NCI-H2171 (cell line): ENCODE data around the gene MAGI2.
"Not testable (repeated sequence)": the region's sequence is repeated elsewhere in the genome, so short reads cannot be mapped to it uniquely, and the experiment has no call there.

Source experiments
- DNase-seq: peaks from one replicate; lab custom pipeline; 2025; lab: John Stamatoyannopoulos, UW

Gene MAGI2

DNA sequence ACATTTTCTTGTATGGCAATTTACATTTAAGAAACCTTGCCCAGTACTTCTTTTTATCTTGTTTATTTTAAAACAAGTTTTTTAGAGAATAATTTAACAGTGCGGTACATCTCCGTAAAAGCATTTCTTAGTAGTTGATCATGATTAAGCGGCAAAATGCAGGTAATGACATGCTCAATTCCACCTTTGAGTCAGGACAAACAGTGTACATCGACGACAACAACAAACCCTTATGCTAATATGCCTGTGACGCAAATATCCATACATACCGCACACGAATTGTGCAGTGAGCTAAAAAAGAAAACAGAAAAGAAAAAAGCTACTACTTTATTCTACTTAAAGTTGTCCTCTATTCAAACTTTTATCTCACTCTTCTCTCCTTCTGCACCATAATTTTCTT, 1.9 kb downstream of the MAGI2 start:
- no peak for DNase-seq

DNA sequence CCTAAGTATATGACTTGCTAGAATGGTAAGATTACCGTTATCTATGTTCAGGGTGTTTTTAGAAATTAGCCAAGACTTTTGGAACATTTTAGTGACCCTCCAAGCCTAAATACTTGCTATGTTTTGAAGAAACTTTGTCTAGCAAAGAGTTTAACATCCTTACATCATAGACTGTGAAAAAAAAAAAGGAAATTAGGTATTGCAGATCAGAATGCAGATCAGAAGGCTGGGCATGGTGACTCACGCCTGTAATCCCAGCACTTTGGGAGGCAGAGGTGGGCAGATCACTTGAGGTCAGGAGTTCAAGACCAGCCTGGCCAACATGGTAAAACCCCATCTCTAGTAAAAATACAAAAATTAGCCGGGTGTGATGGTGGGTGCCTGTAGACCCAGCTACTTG, 10.7 kb downstream of the MAGI2 start:
- not testable (repeated sequence) for DNase-seq

GRCh38 chr7:79436378-79436777, 17.1 kb downstream of the MAGI2 start:
- no peak for DNase-seq

GRCh38 chr7:79434867-79435266, 18.6 kb downstream of the MAGI2 start:
- no peak for DNase-seq

DNA sequence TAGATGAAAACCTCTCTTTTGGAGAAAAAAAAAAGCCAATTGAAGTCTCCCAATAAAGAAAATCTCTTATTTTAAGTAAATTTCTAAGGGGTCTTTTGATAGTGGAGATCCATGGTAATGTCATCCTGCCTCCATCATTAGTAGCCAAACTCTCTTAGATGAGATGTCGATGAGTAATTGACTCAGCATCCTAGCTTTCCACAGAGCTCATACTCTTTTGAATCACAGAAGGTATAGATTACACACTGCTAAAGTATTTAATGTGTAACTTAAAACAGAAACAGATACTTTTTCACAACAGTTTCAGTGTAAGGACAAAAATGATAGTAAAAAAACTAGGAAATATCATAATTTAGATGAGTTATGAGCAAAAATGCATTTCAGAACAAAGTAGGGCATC, 19.4 kb downstream of the MAGI2 start:
- DNase-seq = no peak

GRCh38 chr7:79430391-79430790, 23.1 kb downstream of the MAGI2 start:
- DNase-seq = no peak

- DNase-seq = no peak
Measured at GRCh38 chr7:79425665-79426064, 27.8 kb downstream of the MAGI2 start.

DNA sequence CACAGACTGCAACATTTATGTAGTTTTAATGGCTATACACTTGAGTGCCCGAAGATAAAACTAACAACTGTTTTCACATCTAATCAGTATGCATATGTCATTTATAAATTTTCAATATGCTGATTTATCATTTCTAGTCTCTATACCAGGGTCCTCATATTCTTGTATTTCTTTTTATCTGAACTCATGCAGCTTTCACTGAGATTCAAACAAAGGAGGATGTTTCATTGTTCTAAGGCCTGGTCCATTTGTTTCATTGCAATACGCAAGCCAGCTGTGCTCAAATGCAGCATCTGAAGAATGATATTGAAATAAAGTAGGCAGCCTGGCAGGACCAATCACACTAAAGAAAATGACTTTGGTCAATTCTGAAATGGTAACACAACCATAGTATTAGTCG, 31.7 kb downstream of the MAGI2 start:
- no peak for DNase-seq

- DNase-seq = no peak
Measured at GRCh38 chr7:79420464-79420863, 33.0 kb downstream of the MAGI2 start.

DNA sequence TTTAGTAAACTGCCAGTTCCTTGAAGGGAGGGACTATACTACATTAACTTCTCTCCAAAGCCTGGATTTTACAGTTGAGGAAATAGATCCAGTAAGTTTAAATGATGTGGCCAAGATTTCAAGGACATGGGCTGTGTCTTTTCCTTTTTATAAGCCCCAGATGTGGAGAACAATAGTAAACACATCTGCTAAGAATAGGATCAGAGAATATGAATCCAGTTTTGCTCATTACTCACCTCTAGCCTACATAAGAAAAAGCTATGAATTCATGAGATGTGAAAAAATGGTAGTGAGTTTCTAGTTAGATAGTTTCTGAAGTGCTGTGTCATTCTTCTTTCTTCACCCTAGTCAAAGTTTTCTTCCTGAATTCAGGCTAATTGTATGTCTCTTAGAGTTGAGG, 38.6 kb downstream of the MAGI2 start:
- no peak for DNase-seq

GRCh38 chr7:79412915-79413314, 40.6 kb downstream of the MAGI2 start:
- DNase-seq = no peak

- DNase-seq = no peak
Measured at GRCh38 chr7:79412438-79412837, 41.0 kb downstream of the MAGI2 start.

GRCh38 chr7:79410345-79410744, 43.1 kb downstream of the MAGI2 start:
- no peak for DNase-seq

DNA sequence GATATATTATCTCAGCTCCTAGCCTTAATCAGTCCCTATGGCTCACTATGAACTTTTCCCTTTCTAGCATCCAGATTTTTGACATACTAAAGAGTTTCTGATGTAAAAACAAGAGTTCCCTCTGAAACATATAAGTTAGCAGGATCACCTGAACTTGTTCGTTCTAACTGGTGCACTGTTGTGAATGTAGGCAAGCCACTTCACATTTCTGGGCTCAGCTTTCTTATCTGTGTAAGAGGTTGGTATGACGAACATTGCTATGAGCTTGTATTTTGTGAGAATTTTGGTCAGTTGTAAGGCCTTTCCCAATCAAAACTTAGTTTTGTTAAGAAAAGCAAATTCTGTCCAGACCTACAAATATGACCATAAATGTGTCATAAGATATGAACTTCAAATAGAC, 46.1 kb downstream of the MAGI2 start:
- no peak for DNase-seq

- no peak for DNase-seq
Measured at GRCh38 chr7:79406371-79406770, 47.1 kb downstream of the MAGI2 start.

GRCh38 chr7:79405368-79405767, 48.1 kb downstream of the MAGI2 start:
- no peak for DNase-seq

DNA sequence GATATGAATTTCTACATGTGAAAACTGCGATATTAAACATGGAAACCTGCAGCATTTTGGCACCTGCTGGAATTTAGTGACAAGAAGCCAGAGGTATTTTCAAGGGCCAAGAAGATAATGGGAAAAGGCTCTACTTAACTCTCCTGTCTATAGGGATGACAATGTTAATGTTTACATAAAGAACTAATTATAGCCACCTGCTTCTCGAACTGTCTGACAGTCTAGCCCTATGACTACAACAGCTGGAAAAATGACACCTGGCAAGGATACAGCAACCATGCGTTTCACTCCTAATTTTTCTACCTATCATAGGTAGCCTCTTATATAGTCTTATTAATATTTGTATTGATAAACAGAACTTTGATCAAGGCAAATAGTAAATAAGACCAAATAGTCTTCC, 49.6 kb downstream of the MAGI2 start:
- peak; percentile 9 for DNase-seq

DNA sequence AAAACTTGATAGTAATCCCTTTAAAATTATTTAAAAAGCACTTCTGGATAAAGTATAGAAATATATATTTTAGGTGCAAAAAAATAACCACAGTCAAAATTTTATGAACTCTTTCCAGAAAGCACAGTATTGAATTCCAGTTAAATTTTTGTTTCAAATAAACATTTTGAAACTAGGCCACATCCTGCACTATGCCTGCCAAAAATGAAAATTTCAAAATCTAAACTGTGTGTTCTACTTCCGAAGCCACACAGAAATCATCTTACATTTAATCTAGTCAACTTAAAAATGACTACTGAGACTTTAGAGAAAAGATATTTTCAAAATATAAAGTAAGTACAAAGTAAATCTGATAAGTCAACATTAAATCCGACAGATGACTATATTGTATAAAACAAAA, 50.0 kb downstream of the MAGI2 start:
- DNase-seq = no peak

DNA sequence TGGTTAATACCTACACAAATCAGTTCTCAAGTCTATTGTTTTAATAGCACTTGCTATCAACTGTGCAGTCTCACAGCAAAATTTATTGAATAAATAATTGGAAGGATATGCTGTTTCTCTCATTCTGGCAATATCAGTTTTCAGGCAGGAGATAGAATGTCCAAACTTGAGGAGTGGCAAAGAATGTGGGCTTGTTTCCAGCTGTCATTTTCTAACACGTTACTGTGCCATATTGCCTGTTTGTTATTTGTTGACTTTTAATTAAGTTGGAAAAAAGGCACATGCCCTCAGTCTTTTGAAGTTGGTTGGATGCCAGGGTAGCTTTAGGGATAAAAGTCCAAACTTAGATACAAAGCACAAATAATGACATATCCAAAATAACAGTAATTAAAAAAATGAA, 52.2 kb downstream of the MAGI2 start:
- peak; percentile 66 for DNase-seq

DNA sequence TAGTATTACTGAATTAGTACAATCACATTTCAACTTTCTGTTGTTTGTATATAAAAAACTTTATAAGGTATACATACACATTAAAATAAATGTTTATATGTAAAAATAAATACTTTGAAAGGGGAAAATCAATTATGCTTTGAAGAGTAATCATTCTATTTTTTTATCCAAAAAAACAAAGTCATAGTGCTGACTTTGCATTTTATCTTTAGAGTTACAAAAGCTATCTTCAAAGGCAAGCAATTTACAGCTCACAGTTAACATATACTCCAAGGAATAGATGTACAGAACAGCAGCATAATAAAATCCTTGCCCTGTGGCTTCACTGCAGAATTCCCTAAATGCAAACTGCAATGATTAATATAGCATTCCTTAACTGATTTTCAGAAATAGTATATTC, 53.2 kb downstream of the MAGI2 start:
- no peak for DNase-seq

- no peak for DNase-seq
Measured at GRCh38 chr7:79398138-79398749, 55.2 kb downstream of the MAGI2 start.

GRCh38 chr7:79386688-79387422, 66.6 kb downstream of the MAGI2 start:
- DNase-seq = no peak

DNA sequence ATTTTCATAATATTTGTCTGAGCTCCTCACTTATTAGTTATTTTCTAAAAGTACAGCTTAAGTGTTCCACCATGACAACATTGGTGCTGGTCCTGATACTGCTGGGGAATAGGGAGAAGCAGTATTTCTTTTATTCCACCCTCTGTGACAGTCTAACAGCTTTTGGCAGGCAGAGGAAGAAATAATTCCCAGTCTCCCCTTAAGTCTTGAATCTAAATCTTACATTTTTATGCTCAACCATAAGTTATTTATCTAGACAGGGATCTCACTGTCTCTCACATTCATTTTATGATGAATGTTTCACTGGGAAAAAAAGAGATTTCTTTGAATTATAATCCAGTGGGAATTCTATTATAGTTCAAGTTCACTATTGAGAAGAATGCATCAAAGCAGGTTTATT, 71.5 kb downstream of the MAGI2 start:
- no peak for DNase-seq

DNA sequence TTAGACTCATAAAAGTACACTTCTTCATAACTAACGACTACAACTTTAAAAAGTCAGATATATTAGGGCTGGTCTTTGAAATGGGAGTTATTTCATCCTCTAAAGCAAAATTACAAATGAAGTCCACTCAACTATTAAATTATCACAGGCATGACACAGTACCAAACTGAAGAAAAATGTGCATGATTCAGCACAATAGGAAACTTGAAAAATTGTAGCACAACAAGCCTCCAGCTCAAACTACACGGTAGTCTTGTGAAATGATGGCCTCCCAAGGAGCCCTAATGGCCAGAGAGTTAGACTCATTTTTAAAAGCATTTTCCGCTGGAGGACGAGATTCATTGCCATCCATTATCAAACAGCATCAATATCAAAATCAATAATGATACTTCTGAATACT, 76.4 kb downstream of the MAGI2 start:
- DNase-seq = no peak
